HG02571 (cell line): ENCODE measurements around the gene ZNF497.
"Not testable (repeated sequence)": the region's sequence is repeated elsewhere in the genome, so short reads cannot be mapped to it uniquely, and the experiment has no call there.

Experiments
- ATAC-seq: cut with Tn5 transposase; IDR thresholded peaks from one replicate; pipeline ENCODE4 v1.9.1; 2021; ENCODE audit warnings: mild to moderate bottlenecking, moderate library complexity; ENCODE audit not compliant: unreplicated experiment

Gene ZNF497

DNA sequence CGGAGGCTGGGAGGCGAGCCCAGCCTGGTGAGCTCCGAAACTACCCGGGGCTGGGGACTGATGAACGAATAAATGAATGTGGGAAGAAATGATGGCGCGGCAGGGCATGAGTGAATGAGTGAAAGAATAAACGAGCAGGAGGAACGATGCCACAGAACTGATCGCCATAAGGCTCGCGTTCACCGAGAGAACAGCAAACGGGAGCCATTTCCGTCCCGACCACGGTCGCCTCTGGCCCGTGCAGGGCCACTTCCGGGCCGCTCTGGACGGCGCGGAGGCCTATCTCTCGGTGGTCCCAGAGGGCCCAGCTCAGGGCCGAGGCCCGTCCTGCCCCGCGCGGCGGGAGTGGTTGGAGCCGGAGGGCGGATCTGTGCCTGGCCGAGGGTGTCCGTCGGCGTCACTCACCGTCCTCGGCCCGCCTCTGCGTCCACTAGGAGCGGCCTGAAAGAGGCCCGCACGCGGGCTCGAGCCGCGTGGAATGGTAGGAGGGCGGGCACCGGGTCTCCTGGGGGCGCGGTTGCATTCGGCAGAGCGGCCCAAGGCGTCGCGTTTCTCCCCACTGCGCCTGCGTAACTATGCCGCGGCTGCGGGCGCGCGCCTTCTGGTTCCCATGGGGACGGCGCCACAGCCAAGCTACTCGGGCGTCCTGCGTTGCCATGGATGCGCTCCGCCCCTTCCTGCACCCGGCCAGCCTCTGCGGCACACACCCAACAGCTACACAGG, at the start of gene ZNF497:
ZNF497 (minus strand) TSS at position 480 of the 723 bp plus-strand sequence. CDS start 5,116 bp downstream, outside the sequence.
- peak; percentile 89 for ATAC-seq

- peak; percentile 10 for ATAC-seq
Measured at GRCh38 chr19:58409010-58409790, 46.6 kb upstream of the ZNF497 start.

- peak; percentile 83 for ATAC-seq
Measured at GRCh38 chr19:58408152-58409009, 45.8 kb upstream of the ZNF497 start, which contains the start of gene ZNF584. Gene ZNF584, plus strand, starts transcription at chr19:58408649. Its CDS starts 499 bp downstream, at chr19:58409148.

DNA sequence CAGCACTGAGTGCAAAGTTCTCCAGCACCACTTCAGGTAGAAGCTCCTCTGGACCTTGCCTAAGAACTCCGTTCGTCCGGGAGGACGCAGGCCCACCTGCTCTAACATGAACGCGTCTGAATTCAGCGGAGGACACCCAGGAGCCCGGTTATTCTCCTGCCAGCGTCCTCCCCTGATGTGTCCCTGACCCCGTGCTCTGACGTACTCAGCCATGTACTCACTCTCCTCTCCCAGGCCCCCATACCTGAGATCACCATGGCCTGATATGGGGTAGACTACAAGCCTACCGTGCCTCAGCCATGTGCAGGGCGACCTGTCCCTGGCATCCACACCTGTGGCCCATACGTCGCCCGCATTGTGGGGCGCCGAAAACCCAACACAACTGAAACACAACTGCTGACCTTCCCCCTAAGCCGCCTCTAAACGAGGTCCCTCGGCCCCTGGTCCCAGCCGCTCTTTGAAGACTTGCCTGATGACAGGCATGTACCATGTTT, 45.2 kb upstream of the ZNF497 start:
- no peak for ATAC-seq

- no peak for ATAC-seq
Measured at GRCh38 chr19:58406818-58407657, 44.5 kb upstream of the ZNF497 start.

GRCh38 chr19:58403920-58404478, 41.4 kb upstream of the ZNF497 start:
- not testable (repeated sequence) for ATAC-seq

DNA sequence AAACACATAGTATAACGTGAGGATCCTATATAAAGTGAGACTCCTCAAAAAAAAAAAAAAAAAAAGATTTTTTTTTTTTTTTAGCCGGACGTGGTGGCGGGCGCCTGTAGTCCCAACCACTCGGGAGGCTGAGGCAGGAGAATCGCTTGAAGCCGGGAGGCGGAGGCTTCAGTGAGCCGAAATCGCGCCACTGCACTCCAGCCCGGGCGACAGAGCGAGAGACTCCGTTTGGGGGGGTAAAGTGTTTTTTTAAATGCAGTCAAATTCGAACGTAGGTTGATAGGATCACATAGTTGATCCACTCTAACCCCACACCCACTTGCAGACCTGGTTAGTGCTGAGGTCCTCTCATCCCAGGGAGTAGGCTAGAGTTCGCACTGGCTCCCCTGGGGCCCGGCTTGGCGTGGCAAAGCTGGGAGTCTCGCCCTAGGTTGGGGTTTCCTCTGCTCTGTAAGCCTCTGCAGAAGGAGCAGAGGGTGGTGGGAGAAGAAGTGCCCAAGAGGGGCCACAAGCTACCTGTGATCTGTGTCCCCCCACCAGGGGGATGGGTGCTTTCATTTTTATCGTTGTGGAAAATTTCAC, 39.4 kb upstream of the ZNF497 start:
- no peak for ATAC-seq

GRCh38 chr19:58400916-58401839, 38.6 kb upstream of the ZNF497 start:
- peak; percentile 97 for ATAC-seq

GRCh38 chr19:58400316-58400915, 37.9 kb upstream of the ZNF497 start:
- no peak for ATAC-seq

DNA sequence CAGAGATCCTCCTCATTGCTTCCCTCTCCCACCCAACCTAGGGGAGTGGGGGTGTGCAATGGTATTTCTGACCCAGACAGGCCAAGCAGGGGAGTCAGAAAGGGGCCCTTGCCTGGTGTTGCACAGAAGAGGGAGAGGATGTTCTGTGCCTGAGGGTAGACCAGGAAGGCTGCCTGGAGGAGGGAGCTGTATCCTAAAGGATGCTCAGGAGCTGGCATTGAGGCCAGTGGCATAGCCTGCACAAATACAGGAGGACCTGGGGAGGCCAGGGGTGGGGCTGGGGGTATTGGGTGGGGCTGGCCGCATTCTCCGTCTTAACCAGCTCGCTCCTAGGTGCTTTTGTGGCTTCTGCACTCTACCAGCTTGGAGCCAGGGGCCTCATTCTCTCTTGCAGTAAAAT, 37.4 kb upstream of the ZNF497 start:
- ATAC-seq: no peak

DNA sequence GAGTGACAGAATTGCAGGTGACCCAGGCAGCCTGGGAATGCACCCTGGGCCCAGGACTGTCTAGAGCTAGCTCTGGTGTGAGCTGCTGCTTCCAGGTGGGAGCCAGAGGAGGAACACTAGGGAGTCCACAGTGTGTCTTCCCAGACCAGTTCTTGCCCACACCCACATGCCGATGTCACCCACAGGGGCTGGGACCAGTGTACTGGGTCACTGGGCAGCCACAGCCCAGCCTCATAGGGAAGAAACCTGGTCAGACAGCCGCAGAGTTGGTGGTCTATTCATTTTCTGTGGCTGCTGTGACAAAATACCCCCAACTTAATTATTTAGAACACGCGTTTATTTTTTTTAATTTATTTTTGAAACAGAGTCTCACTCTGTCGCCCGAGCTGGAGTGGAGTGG, 36.0 kb upstream of the ZNF497 start:
- ATAC-seq: no peak

GRCh38 chr19:58398087-58398486, 35.5 kb upstream of the ZNF497 start:
- ATAC-seq: no peak

- ATAC-seq: no peak
Measured at GRCh38 chr19:58397533-58398037, 35.0 kb upstream of the ZNF497 start.

GRCh38 chr19:58396691-58397532, 34.4 kb upstream of the ZNF497 start:
- ATAC-seq: no peak

- ATAC-seq: no peak
Measured at GRCh38 chr19:58395979-58396627, 33.6 kb upstream of the ZNF497 start.
